ENCODE data around the gene GBA3.

- no peak for TF ChIP-seq CTCF (IDR thresholded peaks at IDR 0.05)
- no peak for TF ChIP-seq MAX (IDR thresholded peaks at IDR 0.05)
- TF ChIP-seq HEYL (CRISPR knock-in tag; IDR thresholded peaks at IDR 0.05): no peak
- TF ChIP-seq POLR2AphosphoS2 (conservative IDR thresholded peaks at IDR 0.05; ENCODE audit: low read length): no peak
- no peak for TF ChIP-seq BHLHE40 (IDR thresholded peaks at IDR 0.05; ENCODE audit: low read depth, low read length)
- no peak for TF ChIP-seq CBX2 (IDR thresholded peaks at IDR 0.05; ENCODE audit: borderline replicate concordance, low read depth)
- TF ChIP-seq, protein P1, sequence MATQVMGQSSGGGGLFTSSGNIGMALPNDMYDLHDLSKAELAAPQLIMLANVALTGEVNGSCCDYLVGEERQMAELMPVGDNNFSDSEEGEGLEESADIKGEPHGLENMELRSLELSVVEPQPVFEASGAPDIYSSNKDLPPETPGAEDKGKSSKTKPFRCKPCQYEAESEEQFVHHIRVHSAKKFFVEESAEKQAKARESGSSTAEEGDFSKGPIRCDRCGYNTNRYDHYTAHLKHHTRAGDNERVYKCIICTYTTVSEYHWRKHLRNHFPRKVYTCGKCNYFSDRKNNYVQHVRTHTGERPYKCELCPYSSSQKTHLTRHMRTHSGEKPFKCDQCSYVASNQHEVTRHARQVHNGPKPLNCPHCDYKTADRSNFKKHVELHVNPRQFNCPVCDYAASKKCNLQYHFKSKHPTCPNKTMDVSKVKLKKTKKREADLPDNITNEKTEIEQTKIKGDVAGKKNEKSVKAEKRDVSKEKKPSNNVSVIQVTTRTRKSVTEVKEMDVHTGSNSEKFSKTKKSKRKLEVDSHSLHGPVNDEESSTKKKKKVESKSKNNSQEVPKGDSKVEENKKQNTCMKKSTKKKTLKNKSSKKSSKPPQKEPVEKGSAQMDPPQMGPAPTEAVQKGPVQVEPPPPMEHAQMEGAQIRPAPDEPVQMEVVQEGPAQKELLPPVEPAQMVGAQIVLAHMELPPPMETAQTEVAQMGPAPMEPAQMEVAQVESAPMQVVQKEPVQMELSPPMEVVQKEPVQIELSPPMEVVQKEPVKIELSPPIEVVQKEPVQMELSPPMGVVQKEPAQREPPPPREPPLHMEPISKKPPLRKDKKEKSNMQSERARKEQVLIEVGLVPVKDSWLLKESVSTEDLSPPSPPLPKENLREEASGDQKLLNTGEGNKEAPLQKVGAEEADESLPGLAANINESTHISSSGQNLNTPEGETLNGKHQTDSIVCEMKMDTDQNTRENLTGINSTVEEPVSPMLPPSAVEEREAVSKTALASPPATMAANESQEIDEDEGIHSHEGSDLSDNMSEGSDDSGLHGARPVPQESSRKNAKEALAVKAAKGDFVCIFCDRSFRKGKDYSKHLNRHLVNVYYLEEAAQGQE (IDR thresholded peaks at IDR 0.05): no peak
- TF ChIP-seq POLR2A (IDR thresholded peaks at IDR 0.05; ENCODE audit: low read length): no peak
- no peak for TF ChIP-seq SMC3 (IDR thresholded peaks at IDR 0.05)
- TF ChIP-seq CEBPB (IDR thresholded peaks at IDR 0.05): no peak
These were observed 50.6 kb downstream of the GBA3 start for GRCh38 chr4:22743290-22743689.

All from A549 (cell line).